ENCODE data around the gene NTN4.
A peak's percentile ranks its signal among the peaks of the same experiment; 100 is the strongest.
"Not testable (repeated sequence)": the region's sequence is repeated elsewhere in the genome, so short reads cannot be mapped to it uniquely, and the experiment has no call there.

Gene NTN4

DNA sequence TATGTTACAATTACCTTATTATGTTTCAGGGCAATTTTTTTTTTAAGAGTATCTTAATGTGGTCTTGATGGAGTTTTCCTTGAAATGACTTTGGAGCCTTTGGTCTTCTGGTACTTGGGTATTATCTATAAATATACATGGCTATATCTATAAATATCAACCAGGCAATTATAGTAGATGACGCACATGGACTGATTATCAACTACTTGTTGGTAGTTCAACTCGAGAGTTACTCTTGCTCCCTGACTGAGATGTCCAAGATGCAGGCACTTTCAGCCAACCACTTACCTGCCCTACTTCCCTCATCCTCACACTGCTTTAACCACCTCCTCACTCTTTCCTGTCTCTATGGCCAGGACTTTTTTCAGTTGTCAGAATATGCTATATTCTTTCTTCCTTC is 85.4 kb downstream of the NTN4 start:
- DNase-seq: no peak

DNA sequence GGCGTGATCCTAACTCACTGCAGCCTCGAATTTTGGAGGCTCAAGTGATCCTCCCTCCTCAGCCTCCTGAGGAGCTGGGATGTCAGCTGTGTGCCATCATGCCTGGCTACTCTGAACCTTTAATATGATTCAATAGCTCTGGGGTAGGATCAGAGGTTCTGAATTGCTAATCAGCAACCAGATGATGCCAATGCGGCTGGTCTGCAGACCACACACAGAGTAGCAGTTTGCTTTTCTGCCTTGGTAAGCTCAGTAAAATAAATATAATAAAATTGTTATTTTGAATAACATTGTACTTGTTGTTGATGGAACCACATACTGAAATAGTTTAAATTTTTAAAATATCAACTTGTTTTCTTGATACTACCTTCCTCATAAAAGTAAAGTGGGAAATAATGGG is 86.6 kb downstream of the NTN4 start:
- DNase-seq: no peak

DNA sequence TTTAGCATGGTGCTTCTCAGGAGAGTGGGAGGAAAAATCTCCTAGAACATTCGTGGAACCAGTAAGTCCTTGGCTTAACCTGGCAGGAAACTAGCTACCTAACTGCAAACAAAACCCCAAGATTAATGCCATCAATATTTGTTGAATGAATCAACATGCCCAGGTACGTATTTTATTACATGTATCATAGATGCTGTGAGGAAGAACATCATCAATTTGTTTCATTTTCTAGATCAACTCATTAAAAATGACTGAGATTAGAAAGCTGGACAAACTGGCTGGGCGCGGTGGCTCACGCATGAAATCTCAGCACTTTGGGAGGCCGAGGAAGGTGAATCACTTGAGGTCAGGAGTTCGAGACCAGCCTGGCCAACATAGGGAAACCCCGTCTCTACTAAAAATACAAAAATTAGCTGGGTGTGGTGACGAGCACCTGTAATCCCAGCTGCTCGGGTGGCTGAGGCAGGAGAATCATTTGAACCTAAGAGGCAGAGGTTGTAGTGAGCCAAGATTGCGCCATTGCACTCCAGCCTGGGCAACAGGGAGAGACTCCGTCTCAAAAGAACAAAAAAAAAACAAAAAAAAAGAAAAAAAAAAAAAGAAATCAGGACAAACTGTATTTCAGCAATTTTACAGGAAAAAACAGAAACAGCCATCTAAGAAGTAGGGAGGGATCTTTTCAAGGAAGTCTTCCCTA is 88.7 kb downstream of the NTN4 start:
- no peak for DNase-seq

DNA sequence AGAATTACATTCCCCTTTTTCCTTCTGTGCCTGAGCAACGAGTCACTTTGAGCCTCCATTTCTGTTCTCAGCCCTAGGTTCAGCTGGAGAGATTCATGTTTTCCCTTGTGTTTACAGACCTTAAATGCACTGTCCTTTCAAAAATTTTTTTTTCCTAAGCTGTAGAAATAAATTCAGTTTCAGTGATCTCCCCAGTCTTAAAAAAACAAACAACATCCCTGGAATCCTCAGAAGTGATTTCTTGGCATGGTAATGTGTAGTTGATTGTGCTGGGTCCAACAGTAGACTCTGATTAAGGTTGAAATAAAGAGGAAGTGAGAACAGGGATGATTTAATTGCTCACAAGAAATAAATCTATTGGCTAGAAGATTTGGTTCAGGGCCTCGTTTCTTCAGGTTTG is 89.3 kb downstream of the NTN4 start:
- no peak for DNase-seq

DNA sequence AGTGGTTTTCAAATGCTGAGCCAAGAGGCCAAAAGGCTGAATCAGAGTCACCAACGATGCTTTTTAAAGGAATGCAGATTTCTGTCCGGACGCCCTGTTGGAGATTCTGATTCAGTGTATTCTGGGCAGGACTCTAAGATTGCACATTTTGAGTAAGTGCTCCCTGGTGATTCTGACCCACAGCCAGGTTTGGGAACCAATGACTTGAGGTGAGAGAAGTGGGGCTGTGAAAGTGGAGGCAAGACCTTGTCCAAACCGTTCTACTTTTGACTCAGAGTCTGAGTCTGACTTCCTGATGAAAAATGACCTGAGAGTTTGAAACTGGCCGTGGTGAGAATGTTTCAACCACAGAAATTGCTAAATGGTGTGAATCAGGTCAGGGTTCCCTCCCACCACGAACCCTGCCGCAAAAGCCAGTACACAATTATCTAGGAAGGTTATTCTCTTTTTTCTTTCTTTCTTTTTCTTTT is 90.2 kb downstream of the NTN4 start:
- no peak for DNase-seq

DNA sequence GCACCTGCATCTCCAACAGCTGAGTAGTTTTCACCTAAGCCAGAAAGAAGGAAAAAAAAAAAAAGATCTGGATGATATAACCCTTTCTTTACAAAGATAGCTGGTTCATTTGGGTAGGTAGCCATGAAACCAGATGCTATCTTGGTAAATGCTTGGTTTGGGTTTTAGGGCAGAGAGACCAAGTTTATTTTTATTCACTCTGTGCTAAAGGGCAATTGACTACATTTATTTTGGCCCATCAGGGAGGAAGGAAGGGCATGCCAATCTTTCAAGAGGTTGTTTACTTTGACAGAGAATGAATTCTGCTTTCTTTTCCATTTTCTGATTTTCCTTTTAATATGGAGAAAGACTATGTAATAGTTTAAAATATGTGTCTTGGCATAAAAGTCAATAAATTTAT is 91.0 kb downstream of the NTN4 start:
- DNase-seq: no peak

DNA sequence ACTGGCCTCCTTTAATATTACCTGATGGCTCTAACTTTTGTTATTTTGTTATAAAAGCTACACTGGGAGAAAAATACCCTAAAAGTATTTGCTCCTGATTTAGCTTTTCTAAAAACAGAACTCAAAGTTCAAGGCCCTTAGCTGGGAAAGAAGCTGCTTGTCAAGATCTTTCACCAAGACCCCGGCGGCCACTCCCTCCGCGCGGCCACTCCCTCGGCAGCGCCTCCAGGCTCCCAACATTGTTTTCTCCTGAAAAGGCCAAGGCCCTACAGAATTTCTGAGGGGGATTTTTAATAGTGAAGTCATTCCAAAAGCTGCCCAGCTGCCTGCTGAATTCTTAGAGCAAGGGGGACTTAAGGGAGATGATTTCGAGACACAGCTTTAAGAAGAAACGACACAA is 96.4 kb downstream of the NTN4 start:
- DNase-seq: no peak

DNA sequence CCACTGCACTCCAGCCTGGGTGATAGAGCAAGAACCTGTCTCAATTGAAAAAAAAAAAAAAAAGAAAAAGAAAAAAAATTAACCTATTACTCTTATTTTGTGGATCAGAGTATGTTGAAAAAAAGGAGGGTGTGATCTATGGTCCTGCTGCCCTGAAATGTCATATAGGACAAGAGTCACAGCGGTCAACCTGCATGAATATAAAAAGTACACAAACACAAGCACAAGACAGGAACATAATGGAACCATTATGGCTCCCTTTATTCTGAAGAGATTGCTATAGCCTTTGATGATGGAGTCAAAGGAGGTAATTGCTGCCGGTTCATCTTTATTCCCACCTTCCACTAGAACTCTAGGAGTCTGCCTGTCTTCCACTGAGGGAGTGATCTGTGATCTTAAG is 96.9 kb downstream of the NTN4 start:
- no peak for DNase-seq

DNA sequence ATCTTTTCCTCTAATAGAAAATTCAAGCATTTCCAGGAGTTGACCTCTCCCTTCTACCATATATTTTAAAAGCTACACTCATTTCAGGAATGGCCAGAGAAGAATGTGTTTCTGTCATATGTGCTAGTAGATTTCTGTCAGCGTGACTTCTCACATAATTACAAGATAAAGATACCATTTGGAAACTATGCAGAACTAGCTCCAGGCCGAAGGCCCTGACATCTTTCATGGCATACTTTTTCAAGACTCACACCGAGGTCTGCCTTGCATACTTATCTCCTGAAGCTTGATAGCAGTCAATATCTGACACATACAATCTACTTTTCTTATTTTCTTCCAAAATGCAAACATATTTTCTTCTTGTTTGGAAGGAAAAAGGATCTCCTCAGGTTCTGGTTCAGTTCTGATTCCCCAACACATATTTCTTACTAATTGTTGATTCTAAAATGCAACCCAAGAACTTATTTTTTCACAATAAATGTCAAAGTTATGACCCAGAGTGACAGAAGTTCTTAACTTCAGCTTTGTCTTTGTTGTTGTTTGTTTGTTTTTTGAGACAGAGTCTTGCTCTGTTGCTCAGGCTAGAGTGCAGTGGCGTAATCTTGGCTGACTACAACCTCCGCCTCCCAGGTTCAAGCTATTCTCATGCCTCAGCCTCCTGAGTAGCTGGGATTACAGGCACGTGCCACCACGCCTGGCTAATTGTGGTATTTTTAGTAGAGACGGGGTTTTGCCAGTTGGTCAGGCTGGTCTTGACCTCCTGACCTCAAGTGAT is 99.5 kb downstream of the NTN4 start:
- DNase-seq: no peak

DNA sequence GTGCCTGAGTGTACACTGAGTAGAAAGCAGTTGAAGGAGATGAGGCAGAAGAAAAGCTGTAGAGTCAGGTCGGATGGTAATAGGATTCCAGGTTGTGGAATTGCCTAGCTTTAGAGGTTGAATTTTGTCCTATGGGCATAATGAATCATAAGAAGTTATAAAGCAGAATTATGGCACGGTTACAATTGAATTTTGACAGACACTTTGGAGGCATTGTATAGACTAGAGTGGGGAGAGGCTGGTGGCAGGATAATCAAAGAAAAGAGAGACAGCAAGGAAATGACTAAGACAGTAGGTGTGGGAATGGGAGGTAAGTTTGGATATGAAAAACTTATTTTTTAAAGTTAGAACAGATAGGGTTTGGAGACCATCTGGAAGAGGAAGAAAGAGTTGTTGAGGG is 102.6 kb downstream of the NTN4 start:
- no peak for DNase-seq

DNA sequence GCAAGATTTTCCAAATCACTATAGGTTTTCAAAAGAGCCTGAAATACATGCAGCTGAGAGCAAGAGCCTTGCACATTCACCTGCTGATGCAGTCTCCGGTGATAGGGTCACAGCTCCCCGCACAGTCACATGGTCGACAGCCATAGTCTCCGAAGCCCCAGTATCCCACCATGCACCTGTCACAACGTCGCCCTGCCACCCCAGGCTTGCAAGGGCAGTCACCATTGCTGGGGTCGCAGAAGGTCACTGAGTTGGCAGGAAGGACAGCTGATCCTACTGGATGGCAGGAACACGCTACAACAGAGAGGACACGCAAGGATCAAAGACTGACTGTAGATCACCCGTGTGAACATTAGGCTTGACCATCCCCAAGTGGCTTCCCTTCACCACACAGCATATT is 107.1 kb downstream of the NTN4 start:
- no peak for DNase-seq

DNA sequence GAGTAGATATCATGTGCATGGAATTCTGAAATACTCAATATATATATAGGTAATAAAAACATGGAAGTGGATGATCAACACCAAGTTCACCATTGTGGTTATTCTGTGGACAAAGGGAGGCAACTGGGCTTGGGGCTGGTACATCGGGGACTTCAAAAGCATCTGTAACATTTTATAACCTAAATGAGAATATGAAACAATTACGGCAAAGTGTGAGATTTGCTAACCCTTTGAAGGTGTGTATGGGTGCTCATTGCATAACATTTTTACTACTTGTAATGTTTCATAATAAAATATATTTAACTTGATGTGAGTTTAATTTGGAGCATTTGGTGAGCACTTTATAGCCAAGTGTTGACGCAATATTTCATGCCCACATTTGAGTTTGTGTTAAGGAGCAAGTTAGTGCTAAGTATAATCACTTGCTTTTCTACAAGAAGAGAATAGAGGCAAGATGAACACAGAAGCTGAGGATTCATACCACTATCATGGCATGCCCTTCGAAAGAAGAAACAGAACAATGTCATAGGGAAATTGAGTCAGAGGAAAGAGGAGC is 109.3 kb downstream of the NTN4 start:
- DNase-seq: no peak

DNA sequence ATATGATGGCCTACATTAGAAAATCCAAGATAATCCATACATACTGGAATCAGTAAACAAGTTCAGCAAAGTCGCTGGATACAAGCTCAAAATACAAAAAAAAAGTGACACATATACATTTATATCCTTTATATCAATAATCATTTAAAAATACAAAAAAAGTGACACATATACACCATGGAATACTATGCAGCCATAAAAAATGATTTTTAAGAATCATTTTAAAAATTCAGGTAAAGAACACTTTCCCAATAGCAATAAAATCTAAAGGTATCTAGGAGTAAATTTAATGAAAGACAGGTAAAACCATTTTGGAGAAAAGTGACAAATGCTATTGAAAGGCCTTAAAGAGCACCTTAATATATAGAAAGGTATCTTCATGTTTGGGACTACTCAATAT is 111.9 kb downstream of the NTN4 start:
- DNase-seq: no peak

DNA sequence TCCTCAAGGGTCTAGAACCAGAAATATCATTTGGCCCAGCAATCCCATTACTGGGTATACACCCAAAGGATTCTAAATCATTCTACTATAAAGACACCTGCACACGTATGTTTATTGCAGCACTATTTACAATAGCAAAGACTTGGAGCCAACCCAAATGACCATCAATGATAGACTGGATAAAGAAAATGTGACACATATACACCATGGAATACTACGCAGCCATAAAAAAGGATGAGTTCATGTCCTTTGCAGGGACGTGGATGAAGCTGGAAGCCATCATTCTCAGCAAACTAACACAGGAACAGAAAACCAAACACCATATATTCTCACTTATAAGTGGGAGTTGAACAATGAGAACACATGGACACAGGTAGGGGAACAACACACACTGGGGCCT is 112.8 kb downstream of the NTN4 start:
- DNase-seq: not testable (repeated sequence)

DNA sequence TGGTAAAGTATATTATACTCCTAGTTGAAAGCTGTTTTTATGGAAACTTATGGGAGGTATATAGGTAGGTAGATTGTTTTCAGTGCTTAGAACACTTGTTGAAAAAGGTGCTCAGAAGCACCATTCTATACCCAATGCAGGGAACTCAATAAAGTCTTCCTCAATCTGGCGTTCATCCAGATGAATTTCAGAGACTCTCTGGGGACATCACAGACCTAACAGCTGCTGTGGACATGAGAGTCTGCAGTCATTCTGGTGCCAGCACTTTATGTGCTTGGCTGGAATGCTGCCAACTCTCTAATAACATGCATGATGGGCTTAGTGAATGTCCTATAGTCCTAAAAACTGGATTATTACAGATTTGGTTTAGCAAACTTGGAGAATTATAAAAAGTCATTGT is 115.9 kb downstream of the NTN4 start:
- DNase-seq: peak; percentile 69

DNA sequence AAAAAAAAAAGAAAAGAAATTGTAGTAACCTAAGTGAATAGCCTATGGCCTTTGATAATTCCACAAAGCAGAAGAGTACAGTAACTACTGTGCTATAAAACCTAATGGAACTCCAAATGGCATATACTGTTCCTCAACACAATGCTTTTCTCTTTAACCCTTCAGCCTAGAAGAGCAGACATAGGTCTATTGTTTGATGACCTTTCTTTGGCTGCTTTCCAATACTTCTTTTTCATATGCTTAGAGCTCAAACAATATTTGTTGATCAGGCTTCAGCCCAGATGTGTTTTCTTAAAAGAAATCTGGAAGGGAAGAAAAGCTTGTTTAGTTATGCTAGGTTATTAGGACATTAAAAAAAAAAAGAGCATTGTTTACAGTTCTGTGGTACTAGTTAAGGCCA is 116.4 kb downstream of the NTN4 start:
- no peak for DNase-seq

DNA sequence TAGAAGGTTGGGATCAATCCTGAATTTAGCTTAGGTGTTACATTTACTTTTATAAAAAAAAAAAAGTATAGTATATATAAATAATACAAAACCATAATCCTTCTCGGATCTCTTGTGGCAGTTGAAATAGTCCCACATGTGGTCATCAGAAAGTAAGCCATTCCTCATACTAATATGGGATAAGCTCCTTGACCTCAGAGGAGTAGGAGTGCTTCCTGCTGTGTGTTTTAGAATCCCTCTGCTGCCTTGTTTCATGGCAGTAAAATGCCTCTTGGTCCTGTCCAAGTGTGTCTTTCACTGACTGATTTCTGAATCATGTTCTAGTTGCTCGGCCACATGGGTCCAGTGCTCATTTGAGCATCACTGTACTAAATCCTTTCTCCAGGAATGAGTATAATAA is 117.0 kb downstream of the NTN4 start:
- DNase-seq: no peak

DNA sequence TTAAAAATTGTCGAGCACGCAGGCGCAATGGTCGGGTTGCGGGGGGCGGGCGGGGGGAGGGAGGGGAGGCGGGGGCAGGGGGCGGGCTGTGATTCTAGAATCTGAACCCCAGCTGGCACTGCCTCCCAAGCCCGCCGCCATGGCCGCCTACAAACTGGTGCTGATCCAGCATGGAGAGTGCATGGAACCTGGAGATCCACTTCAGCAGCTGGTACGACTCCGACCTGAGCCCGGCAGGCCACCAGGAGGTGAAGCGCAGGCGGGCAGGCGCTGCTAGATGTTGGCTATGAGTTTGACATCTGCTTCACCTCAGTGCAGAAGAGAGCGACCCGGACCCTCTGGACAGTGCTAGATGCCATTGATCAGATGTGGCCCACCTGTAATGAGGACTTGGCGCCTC is 118.4 kb downstream of the NTN4 start:
- DNase-seq: no peak

DNA sequence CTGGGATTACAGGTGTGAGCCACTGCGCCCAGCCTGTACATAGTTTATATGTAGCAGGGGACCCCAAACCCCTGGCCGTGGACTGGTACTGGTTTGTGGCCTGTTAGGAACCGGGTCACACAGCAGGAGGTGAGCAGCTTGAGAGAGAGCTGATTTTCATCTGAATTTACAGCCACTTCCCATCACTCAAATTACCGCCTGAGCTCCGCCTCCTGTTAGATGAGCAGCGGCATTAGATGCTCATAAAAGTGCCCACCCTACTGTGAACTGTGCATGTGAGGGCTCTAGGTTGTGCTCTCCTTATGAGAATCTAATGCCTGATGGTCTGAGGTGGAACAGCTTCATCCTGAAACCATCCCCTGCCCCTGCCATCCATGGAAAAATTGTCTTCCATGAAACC is 119.3 kb downstream of the NTN4 start:
- DNase-seq: no peak

DNA sequence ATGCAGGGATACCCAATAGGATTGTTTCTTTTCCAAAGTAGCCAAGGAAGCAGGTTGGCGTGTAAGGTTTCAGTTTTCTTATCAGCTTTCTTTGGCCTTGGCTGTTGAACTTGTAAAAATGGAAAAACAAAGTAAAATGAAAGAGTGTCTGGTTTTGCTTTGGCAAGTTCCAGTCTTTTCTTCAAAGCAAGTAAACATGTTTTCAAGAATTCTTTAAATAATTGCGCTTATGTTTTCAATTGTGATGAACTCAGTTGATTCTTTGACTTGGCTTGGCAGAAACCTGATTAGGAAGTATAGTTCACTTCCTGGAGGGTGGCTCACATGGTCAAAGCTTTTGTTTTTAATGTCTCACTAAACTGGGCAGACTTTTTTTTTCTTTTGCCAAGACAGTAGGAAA is 127.0 kb downstream of the NTN4 start:
- DNase-seq: no peak

DNA sequence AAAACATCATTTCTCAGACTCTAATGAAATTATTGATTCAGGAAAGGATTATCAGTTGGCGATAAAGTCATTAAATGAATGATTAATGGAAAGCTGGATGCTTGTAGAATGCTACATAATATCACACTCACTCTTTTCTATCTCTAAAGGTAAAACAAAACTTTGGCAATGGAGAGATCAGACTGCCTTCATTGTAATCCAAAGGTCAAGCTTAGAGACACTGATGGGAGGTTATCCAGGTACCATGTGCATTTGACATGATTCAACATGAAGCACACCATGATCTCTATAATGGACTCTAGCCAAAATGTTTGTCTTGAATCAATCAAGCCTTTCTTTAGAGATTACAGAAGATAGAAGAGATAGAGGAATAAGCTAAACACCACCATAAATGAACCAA is 129.2 kb downstream of the NTN4 start:
- no peak for DNase-seq

DNA sequence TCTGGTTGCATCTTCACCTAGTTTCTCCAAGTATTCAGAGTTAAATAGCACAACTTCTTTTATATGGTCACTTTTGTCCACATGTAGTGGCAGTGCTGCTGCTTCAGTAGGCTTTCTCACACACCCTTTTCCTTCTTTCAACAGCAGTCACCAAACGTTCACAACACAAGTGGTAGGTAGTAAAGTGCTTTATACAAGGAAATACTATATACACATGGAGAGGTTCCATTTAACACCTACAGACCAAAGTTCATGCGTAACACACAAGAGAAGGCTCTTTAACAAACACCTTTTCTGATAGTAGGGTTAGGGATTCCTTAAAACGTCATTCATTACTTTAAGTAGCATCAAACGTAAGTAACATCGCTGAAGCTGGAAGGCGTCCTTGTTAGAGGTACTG is 132.2 kb downstream of the NTN4 start:
- no peak for DNase-seq

DNA sequence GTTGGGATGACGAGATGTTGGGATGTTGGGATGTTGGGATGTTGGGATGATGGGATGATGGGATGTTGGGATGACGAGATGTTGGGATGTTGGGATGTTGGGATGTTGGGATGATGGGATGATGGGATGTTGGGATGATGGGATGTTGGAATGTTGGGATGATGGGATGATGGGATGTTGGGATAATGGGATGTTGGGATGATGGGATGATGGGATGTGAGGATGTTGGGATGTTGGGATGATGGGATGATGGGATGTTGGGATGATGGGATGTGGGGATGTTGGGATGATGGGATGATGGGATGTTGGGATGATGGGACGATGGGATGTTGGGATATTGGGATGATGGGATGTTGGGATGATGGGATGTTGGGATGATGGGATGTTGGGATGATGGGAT is 135.9 kb downstream of the NTN4 start:
- DNase-seq: not testable (repeated sequence)

DNA sequence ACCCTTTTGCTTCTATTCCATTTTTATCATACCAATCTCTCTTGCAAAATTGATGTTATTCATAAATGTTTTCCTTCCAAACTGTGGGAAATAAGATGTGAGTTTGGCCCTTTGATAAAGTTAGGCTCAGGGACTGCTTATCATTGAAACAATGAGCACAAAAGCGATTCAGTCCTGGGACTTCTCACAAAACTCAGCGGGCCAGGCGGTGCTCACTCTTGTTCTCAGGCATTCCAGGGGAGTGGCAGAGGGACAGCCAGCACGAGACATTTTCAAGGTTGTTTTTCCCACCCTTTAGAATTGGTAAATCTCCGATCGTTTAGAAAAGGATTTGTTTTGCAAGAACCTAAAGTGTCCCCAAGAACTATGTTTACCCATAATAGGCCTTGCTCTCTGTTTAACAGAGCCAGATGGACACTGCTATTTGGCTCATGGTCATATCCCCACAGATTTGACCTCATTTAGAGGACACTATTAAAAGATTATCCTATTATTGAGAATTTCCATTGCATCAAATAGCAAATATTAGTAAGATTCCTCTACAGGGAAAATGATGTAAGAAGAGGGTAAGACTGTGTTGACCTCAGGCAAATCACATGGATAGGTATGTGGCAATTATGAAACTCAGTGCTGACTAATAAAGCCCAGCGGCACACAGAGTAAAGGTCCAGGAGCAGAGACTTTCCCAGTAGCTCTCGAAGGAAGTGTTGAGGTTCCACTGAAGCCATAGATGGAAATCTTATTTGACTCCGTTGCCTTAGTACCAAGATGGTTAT is 136.6 kb downstream of the NTN4 start:
- DNase-seq: no peak

Measured in DMS 273 treated with DMSO at 0.1 percent for 48 hours (cell line).